SKM-1 treated with dmso at 0.1 percent for 144 hours (cell line): Measurements from ENCODE around the gene FGF1.

Experiments
- DNase-seq: peaks from one replicate; lab custom pipeline; 2025; ENCODE audit not compliant: unreplicated experiment; lab: John Stamatoyannopoulos, UW

FGF1 gene

DNA sequence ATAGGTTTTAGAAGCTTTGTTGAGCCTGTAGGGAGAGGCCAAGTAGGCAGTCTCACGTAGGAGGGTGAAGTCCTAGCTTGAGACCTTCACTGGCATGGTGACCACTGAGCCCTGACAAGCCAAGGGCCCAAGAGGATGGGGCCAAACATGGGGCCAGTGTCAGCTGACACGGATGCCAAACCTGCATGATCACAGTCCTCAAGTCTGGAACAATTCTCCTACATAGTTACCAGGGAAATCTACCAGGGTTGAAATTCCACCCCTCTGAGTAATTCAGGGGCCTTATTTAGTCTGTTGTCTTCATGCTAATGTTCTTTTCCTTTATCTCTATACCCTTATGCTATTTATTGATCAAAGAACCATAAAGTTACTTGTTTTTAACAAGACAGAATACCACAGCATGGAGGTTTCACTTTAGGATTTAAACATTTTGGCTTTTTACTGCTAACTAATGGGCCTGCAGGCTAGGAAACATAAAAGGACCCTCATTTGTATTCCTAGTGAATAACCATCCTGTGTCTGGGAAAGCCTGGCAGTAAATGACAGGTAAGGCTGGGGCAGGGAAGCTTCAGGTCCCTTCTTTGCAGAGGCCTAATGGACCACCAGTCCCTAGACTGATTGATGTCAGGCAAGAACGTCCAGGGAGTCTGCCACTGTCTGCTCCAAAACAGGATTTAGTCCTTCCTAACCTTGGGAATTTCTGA lies 140.8 kb downstream of the FGF1 start:
- no peak for DNase-seq

- DNase-seq: no peak
Measured at GRCh38 chr5:142544071-142544753, 141.7 kb downstream of the FGF1 start.

DNA sequence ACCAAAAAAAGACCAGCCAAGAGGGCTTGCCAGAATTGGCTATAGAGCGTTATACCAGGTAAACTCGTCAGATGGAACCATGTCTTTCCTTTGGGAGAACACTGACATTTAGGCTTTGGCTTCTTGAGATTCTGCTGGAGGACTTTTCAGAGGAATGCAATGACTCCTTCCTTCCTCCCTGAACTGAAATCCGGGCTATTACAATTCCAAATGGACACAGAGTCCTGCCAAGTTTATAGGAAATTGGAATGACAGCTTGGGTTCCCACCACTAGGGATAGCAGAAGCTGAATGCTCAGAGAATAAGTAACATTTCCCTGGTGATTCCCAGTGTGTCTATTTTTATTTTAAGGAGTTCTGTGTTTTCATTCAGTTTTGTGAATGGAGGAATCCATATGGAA lies 143.0 kb downstream of the FGF1 start:
- no peak for DNase-seq
